NCI-H2029 treated with DMSO at 0.1 percent for 48 hours (cell line): ENCODE measurements around the gene PAQR7.
"Not testable (repeated sequence)": the region's sequence is repeated elsewhere in the genome, so short reads cannot be mapped to it uniquely, and the experiment has no call there.

Experiments used
- DNase-seq: peaks from one replicate; lab custom pipeline; 2025; lab: John Stamatoyannopoulos, UW

Gene PAQR7

DNA sequence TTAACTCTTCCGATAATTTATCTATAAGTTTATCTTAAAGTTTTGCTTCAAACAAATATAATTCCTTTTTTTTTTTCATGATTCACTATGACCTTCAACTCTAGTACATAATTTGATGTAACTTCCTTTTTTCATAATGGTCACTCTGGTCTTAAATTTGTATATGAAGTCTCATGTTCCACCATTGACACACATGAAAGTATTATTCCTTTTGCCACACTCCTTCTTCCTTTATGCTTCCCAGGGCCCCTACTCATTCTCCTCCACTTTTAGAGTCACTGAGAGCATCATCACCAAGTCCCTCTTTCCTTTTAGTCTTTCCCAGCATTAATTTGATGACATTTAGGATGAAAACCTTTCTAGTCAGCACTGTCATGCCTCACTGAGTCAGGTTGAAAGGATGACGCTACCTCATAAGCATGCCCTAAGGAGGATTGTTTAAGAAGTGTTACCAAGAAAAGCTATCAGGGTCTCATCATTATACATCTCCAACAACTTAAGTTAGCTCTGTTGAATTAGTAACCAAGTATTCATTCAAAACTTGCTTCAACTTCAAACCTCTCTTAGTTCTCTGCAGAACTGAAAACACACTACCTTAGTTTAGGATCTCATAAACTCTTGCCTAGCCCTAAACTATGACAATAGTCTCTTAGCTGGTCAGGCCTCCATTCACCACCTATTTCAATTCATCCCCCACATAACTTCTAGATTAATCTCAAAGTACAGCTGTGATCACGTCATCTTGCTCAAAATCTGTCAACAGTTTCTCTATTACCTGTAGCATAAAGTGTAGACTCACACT, 30.8 kb downstream of the PAQR7 start:
- DNase-seq: no peak

DNA sequence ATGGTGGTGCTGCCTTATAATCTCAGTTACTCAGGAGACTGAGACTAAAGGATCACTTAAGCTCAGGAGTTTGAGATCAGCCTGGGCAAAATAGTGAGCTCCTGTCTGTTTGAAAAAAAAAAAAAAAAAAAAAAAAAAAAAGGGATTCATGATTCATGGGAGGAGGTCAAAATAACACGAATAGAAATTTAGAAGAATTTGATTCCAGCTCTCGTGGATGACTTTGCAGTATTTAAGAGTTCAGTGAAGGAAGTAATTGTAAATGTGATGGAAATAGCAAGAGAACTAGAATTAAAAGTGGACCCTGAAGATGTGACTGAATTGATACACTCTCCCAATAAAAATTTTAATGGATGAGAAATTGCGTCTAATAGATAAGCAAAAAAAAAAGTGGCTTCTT, 32.0 kb downstream of the PAQR7 start:
- DNase-seq: no peak

DNA sequence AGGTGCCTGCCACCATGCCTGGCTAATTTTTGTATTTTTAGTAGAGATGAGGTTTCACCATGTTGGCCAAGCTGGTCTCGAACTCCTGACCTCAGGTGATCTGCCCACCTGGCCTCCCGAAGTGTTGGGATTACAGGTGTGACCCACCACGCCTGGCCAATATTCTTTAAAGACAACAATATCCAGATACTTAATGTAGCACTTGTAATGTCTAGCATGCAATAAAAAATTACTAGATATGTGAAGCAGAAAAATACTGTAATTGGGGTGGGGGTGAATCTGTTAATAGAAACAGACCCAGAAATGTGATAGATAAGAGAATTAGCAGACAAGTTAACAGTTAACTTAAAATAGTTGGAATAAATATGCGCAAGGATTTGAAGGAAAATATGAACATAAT, 35.7 kb downstream of the PAQR7 start:
- DNase-seq: not testable (repeated sequence)

DNA sequence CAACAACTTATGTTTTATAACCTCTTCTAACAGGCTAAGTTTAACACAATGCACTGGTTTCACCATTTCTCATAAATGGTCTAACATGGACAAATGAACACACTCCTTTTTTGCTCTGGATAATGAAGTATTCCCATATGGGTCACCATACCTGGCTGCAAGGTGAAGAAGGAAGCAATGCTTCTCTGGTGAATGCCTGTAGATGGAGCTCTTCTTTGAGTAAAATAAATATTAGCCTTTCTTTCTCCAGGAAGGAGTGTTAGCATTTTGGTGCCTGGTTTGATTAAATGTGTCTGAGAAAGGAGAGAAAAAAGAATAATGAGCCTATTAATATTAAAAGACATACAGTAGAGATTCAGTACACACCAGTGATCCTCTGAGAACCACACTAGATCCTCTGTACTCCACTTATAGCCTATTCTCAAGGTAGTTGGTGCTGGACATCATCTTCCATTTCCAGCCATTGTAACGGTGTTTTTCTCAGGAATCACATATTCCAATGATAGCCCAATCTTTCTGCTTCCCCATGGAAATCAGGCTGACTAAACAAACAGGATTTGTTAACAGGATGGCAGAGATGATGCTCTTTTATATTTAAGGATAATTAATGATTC, 38.1 kb downstream of the PAQR7 start:
- peak; percentile 15 for DNase-seq

DNA sequence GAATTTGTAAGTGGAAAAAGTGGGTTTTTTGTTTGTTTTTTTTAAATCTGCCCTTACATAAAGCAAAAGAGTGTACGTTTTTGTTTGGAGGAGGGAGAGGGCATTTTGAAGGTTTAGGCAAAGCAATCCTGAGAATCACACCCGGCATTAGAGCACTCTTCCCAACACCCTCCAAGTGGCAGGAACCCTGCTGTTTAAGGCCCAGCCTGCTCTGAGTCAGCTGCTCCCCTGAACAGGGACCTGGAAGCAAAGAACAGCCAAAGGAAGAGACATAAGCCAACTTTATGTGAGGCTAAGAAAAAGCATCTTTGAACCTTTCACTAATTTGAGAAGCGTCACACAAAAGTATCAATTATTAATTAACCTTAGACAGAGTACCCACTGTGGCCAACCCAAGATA, 38.8 kb downstream of the PAQR7 start:
- DNase-seq: no peak

DNA sequence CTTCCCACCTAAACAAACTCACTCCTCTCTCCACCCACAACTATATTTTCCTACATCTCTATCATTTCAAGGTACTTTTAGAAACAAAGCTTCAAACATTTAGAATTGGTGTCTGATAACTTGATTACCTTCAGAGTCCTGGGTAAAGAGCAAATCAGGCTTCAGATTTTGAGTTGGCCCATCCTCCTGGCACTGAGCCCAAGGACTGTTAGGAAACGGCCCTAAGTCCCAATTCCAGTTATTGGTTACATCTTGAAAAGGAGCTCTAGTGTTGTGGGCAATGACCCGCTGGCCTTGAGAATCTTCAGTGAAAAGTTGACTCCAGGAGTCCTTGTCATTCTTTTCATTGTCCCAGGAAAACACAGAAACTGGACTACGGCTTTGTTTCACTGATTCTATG, 40.6 kb downstream of the PAQR7 start:
- no peak for DNase-seq

DNA sequence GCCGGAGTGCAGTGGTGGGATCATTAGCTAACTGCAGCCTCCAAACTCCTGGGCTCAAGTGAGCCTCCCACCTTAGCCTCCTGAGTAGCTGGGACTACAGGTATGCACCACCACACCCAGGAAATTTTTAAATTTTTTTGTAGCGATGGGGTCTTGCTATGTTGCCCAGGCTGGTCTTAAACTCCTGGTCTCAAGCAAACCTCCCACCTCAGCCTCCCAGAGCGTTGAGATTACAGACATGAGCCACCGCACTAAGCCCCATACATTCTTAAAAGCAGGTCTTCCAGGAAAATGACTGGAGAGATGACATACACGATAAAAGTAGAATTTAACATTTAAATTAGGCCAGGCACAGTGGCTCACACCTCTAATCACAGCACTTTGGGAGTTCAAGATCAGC, 42.4 kb downstream of the PAQR7 start:
- DNase-seq: no peak

DNA sequence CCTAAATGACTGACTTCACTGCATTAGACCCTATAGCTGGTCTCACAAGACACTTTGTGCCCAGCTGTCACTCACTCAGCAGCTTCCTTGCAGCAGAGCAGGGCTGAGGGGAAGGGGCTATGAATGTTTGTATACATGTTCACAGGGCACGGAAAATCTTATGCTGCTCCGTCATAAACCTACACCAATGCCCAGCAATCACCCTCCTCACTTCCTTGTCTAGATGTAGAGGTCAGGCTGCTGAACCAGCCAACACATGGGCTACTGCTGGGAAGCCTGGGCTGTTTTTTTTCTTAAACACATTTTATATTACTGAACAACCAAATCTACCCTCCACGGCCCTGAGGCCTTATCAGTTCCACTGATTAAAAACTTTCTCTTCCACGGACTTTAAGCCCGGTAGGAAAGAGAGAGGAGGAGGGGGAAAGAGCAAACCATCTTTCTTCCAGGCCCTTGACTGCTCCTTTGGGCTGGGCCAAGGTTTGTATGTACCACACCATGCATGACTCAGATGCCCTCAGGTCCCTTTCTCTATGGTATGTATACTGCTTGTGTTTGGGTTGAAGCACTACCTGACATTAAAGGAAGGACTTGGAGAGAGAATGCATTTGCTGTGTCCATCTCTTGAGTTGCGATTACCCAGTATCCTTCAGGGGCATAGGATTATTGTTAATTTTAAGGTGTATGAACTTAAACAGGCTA, 43.0 kb downstream of the PAQR7 start:
- no peak for DNase-seq

DNA sequence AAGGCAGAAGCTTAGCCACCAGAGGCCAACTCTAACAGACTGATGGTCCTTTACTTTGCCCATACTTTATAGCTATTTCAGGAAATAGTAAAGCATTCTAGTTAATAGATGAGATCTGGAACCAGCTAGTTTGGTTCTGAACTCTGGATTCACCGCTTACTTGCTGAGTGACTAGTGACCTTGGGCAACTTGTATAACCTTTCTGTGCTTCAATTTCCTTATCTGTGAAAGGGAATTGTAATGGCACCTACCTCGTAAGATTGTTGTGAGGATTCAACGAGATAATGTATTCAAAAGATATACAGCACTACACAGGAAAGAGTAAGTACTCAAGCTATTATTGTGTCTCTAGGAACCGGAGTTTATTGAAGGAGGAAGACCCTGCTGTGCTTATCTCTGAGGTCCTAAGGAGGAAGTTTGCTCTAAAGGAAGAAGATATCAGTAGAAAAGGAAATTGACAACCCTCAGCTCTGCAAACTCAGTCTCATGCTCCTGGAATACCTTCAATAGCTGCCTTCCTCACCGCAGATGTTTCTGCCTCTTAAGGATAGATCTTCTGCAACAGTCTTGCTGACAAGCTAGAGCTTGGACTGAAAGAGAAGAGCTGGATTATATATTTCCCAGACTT, 43.8 kb downstream of the PAQR7 start:
- no peak for DNase-seq

DNA sequence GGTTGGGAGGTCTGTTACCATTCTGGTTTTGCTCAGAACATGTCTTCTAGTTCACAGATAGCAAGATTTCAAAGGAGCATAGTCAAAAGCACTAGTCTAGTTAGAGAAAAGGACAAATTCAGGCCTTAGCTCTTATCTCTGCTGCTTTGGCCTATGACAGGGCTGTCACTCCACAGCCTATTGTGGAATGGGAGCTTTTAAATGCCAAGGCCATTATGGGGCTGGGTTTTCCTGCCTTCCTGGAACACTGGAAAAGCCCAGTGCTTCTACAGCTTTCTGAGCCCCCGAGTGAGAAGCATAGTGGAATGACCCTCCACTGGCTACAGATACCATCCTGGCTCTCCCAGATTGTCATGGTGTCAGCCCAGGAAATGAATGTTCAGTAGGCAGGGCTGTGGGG, 46.5 kb downstream of the PAQR7 start:
- DNase-seq: no peak

DNA sequence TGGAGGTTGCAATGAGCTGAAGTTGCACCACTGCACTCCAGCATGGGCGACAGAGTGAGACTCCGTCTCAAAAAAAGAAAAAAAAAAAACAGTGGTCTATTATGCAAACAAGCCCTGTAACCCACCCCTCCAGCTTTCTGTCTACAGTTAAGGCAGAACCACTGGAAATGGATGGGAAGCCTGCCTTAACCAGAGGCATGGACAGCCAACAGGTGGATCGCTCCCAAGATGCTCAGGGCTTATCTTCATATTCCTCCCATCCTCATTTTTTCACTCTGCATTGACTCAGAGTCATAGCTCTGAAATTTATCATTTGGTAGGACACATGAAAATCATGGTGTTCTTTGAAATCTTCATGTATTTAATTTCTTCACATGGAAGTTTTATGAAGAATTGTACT, 47.0 kb downstream of the PAQR7 start:
- no peak for DNase-seq

DNA sequence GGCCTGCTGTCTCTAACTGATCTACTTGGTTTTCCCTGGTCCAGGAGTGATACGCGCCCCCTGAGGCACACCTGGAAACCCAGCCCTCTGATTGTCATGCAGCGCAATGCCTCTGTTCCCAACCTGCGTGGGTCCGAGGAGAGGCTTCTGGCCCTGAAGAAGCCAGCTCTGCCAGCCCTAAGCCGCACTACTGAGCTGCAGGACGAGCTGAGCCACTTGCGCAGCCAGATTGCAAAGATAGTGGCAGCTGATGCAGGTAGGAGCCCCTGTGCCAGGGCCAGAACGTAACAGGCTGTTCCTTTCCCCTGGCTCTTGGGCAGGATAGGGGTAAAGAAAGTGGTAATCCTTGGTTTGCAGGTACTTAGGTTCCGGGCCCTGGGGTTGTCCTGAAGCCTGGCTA, 48.9 kb downstream of the PAQR7 start:
- no peak for DNase-seq

DNA sequence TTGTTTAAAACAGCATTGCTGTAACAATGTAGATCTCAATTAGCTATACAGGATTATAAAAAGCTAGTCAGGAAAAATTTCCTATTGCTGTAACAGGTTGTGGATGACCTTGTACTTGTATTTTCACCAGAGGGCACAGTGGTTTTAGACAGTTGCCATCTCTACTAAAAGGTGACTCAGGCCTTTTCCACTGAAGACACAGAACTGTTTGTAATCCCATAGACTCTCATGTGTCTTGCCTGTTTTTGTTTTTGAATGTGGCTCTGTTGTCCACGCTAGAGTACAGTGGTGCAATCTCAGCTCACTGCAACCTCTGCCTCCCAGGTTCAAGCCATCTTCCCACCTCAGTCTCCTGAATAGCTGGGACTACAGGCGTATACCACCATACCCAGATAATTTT, 49.9 kb downstream of the PAQR7 start:
- no peak for DNase-seq

DNA sequence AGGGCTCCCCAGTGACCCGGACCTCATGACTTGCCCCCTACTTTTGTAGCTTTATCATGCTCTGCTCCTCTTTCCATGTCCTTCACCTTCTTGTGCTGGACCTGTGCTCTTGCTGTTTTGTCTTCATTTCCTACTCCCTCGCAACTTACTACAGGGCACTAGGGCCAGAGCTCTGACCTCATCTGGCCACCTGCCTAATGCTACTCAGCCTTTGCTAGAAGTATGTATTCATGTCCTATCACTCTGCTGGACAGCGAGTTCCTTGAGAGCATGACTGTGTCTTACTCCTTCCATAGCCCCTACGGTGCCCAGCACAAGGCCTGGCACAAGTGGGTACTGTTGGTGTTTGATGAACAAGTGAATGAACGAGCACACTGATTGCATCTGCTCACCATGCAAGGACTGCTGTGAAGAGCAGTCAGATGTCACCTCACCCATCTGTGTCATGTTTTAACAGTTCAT, 53.8 kb downstream of the PAQR7 start:
- DNase-seq: no peak

DNA sequence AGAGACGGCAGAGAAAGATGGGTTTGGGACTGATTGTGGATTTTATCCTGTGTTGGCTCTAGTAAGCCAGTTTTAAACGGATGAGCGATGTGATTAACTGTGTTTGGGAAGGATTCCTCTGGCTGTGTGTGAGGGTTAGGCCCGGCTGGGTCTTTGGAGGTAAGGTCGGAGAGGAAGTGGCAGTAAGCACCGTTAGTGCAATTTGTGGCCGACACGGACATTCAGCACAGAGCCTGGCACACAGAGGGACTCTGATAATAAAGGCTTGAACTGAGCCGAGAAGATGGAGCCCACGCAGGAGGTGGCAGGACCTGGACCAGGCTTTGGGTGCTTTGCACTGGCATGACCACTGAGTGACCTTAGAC, 54.4 kb downstream of the PAQR7 start:
- no peak for DNase-seq

DNA sequence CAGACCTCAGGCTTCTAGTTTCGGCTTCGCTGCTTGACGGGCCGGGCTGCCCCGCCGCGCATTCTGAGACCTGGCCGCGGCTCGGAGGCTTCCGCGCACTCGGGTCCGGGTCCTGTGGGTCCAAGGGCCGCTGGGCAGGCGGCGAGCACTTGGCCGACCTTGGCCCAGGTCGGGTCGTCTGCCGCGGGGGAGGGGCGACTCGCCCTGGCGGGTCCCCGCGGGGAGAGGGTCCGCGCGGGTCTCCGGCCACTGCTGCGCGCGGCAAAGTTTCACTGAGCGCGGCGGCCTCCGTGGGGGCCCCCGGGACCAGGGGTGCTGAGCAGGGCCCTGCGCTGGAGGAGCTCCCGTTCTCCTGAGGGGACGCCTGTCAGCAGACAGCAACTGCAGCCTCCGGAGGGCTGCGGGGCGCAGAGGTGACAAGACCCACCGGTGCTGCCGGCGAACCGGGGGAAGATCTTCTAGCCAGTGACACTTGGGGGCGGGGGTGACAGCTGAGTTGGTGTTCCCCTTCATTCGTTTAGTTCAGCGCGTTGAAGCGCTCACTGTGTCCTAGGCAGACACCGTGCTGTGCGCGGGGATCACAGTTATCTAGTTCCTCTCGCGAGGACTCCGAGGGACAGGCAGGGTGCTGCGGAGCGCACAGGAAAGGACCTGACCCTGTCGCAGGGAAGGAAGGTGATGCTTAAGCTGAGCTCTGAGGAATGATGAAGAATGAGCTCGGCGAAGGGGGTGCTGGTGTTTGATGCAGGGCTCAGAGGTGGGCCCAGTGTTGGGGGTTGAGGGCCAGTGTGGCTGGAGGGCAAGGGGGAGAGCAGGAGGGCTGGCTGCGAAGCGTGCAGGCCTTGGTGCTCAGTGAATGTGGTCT, 55.0 kb downstream of the PAQR7 start:
- DNase-seq: no peak

DNA sequence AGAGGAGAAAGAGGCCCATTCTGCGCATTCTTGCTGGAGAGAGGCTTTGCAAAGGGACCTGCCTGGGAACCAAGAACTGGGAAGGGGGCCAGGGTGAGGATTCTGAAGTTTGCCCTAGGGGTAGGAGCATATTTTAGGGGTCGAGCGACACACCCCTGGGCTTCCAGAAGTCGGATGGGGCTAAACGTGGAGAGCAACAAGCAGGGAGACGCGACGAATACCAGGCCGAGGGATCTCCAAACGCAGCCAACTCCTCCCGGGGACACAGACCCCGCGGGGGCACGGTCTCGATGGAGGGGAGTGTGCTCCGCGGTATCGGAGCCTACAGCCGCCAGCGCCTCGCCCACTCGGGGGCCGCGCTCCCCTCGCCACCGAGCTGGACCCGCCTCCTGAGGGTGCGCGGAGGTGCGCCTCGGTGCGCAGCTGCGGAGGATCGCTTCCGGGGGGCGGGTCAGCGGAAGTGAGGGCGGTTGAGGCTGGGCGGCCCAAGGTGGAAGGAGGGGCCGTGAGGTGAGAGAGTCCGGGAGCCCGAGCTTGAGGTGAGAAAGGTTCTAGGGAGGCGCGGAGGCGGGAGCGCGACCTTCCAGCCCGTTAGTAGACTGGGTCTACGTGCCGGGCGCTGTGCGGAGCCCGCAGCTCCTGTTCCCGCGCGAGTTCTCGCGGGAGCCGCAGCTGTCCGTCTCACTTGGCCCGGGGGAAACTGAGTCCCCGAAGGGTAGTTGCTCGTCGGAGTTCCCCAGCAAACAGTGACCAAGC, 55.8 kb downstream of the PAQR7 start, which contains the start of gene MTFR1L:
MTFR1L (plus strand) TSS at position 464 of the 756 bp plus-strand sequence. CDS start 3,151 bp downstream, outside the sequence.
- DNase-seq: peak; percentile 26

DNA sequence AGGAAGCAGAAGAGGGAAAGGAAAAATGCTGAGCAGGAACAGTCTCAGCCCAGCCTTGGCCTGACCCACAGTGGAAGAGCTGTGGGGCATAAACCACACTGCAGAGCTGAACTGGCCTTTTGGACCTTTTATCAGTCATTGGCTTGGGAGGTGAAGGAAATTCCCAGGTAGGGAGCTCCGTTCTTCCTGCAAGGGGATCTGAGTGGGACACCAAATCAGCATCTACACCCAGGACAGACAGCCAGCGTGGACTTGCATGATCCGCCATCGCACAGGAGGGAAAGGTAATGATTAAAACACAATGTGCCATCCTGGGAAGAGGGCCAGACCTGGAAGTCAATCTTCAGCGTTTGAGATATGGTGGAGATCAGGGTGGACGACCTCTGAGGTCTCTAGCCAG, 56.9 kb downstream of the PAQR7 start:
- DNase-seq: no peak

DNA sequence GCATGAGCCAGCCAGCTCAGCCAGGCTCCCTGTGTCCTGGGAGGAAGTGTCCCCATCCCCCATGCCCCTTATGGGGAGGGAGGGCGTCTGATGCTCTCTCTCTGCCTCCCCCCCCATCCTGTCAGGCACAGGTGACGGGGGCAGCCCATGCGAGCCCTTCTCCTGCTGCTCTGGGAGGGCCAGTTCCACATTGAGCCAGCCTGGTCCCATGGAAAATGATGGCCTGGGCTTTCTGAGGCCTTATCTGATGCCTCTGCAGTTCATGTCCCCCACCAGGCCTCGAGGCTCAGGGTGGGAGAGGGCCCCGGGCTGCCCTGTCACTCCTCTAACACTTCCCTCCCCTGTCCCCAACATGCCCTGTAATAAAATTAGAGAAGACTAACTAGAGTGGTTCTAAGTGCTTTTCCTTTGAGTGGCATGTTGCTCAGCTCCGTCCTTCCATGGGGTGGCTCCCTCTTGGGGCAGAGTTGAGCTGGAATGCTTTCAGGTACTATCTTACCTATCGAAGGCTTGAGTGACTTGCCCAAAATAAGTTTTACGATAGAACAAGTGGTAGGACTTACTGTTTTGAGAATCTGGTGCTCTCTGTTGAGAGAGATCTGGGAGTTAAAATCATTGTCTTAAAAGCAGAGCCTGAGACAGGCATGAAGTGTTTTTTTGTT, 57.5 kb downstream of the PAQR7 start:
- no peak for DNase-seq

DNA sequence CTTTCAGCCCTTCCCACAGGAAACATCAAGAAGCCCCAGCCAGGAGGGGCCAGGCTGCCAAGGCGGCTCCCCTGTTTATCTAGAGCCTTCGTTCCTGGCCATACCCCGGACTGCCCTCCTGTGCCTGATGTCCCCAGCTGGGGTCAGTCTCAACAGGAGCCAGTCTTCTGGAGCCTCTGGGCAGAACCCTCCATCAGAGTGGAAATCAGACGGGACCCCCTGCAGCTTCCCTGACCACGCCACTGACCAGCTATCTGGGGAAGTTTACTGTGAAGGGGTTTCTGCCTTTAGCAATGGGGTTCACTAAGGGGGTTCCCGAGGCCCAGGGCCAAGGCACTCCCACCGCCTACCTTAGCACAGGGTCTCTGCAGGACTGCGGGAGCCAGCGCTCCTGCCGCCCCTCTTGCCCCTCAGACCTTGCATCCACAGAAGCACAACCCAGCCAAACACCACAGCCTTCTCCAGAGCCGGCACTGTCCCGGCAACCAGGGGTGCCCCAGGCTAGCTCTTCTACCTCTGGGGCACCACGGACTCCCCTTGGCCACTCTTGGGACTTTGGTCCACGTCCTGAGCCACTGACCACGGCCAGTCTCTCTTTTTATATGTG, 59.3 kb downstream of the PAQR7 start:
- no peak for DNase-seq
